Measurements from ENCODE around the gene ROR2.

DNA sequence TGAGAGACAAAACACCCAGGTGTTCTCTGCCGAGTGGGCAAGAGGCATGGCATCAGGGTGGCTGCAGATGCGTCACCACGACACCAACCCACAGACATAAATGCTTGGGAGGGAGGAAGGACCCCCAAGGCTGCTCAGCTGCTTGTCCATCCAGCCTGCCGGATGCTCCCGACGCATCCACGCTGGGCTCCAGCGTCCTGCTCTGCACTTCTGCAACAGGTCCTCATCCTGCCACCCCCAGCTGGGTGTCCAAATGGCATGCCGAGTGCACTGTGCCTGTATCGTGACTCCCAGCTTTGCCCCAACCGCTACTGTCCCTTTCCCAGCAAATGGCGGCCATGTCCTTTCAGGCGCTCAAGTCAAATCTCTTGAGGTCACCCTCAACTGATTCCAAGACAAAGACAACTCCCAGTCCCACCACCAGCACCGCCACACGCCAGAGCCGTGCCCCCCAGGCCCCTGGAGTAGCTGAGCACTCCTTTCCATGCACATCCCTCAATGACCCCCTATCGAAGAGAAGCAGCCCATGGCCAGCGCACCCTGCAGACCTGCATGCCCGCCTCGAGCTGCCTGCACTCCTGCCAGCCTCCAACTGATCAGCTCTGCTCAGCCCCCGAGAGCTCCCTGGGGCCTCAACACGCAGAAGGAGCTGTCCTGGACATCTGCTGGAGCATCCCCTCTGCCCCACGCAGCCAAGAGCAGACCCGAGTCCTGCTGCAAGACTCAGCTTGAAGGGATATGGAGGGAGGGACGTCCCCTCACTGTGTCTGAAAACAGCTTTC is 116.7 kb downstream of the ROR2 start:
- TF ChIP-seq, protein P1, sequence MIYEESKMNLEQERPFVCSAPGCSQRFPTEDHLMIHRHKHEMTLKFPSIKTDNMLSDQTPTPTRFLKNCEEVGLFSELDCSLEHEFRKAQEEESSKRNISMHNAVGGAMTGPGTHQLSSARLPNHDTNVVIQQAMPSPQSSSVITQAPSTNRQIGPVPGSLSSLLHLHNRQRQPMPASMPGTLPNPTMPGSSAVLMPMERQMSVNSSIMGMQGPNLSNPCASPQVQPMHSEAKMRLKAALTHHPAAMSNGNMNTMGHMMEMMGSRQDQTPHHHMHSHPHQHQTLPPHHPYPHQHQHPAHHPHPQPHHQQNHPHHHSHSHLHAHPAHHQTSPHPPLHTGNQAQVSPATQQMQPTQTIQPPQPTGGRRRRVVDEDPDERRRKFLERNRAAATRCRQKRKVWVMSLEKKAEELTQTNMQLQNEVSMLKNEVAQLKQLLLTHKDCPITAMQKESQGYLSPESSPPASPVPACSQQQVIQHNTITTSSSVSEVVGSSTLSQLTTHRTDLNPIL (CRISPR knock-in tag; IDR thresholded peaks at IDR 0.05; ENCODE audit: low read depth) = no peak
- TF ChIP-seq BACH2 (CRISPR knock-in tag; IDR thresholded peaks at IDR 0.05; ENCODE audit: borderline replicate concordance) (no peak), ZNF8 (CRISPR knock-in tag; IDR thresholded peaks at IDR 0.05) (no peak), ARNTL (CRISPR knock-in tag; IDR thresholded peaks at IDR 0.05; ENCODE audit: borderline replicate concordance, low read depth) (no peak), SNAI2 (CRISPR knock-in tag; IDR thresholded peaks at IDR 0.05) (no peak), RARB (CRISPR knock-in tag; IDR thresholded peaks at IDR 0.05) (no peak)

Data from SK-N-SH treated with all-trans-retinoic acid at 6 μM for 48 hours (cell line).